ENCODE results near the gene PIEZO1.
A peak's percentile ranks its signal among the peaks of the same experiment; 100 is the strongest.

PIEZO1 gene

GRCh38 chr16:88817785-88818574 lies 33.0 kb upstream of the PIEZO1 start:
- DNase-seq (ENCODE audit: low read depth): no peak

- no peak for DNase-seq (ENCODE audit: low read depth)
These were observed 31.9 kb upstream of the PIEZO1 start for GRCh38 chr16:88816736-88817535.

- DNase-seq (ENCODE audit: low read depth): no peak
These were observed 31.0 kb upstream of the PIEZO1 start for GRCh38 chr16:88815901-88816589.

GRCh38 chr16:88815227-88815626 lies 30.2 kb upstream of the PIEZO1 start:
- DNase-seq (ENCODE audit: low read depth): no peak

GRCh38 chr16:88814144-88814502 lies 29.1 kb upstream of the PIEZO1 start:
- DNase-seq (ENCODE audit: low read depth): no peak

DNA sequence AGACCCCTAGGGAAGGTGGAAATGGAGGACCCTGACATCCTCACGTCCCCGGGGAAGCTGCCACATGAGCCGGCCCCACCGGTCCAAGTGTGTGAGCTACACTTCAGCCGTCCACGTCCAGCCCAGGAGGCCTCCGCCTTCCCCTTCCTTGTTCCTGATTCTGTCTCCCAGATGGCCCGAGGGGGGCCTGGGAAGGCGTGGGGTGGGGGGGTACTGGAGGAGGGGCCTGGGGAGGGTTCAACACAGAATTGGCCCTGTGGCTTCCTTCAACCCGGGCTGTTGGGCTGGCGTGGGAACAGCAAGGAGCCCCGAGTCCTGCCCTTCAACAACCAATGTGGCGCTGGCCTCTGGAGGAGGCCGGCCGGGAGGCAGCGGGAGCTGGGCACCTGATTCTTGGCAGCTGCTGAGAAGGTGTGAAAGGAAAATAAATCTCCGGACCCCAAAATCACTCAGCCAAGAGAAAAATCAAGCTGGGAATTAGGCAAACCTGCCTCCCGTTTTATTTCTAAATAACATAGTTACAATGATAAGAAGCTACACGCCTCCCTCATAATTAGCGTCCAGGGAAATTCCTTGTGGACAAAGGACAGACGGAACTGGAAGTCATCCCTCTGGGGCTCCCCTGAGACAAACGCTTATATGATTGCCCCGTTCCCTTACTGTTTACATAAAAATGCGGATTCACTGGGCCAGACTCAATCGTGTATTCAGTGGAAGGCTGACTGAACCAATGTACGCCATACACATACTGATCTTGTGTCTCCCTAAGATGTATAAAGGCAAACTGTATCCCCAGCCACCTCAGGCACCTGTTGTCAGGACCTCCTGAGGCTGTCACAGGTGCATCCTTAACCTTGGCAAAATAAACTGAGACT lies 28.5 kb upstream of the PIEZO1 start:
- no peak for DNase-seq (ENCODE audit: low read depth)

GRCh38 chr16:88812513-88813268 lies 27.7 kb upstream of the PIEZO1 start:
- no peak for DNase-seq (ENCODE audit: low read depth)

- DNase-seq (ENCODE audit: low read depth): peak; percentile 97
These were observed 26.9 kb upstream of the PIEZO1 start, which contains the start of gene APRT for GRCh38 chr16:88811769-88812512. Gene APRT, minus strand, starts transcription at chr16:88811928. Its CDS starts 29 bp downstream, at chr16:88811899.

- DNase-seq (ENCODE audit: low read depth): peak; percentile 44
These were observed 26.1 kb upstream of the PIEZO1 start for GRCh38 chr16:88810912-88811768.

DNA sequence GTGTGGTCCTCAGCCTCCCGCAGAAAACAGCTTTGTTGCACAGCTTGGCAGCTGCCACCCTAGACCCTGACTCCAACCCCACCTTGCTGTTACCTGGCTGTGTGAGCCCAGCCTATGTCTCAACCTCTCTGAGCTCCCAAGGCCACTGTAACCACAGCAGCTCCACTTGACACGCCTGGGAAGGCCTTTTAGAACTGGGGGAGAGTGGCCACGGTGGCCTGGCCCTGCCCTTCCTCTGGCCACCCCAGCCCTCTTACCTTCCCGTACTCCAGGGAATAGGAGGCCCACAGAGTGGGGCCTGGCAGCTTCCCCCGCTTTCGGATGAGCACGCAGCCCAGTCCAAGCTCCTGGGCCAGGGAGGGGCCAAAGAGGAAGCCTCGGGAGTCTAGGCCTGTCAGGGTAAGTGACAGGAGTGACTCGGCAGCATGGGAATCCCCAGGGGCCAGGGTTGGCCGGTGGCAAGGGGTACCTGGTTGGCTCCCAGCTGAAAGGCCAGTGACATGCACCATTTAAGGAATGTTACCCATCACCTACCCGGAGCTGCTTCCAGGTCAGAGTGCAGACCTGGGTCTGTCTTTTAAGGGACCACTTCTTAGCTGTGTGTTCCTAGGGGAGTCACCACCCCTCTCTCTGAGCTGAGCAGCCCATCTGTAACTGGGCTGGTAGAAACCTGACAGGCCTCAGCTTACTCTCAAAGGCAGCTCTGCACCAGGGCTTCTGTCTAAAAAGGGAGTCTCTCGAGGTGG lies 25.3 kb upstream of the PIEZO1 start:
- no peak for DNase-seq (ENCODE audit: low read depth)

GRCh38 chr16:88809676-88810165 lies 24.7 kb upstream of the PIEZO1 start:
- no peak for DNase-seq (ENCODE audit: low read depth)

GRCh38 chr16:88809068-88809675 lies 24.2 kb upstream of the PIEZO1 start:
- DNase-seq (ENCODE audit: low read depth): no peak

DNA sequence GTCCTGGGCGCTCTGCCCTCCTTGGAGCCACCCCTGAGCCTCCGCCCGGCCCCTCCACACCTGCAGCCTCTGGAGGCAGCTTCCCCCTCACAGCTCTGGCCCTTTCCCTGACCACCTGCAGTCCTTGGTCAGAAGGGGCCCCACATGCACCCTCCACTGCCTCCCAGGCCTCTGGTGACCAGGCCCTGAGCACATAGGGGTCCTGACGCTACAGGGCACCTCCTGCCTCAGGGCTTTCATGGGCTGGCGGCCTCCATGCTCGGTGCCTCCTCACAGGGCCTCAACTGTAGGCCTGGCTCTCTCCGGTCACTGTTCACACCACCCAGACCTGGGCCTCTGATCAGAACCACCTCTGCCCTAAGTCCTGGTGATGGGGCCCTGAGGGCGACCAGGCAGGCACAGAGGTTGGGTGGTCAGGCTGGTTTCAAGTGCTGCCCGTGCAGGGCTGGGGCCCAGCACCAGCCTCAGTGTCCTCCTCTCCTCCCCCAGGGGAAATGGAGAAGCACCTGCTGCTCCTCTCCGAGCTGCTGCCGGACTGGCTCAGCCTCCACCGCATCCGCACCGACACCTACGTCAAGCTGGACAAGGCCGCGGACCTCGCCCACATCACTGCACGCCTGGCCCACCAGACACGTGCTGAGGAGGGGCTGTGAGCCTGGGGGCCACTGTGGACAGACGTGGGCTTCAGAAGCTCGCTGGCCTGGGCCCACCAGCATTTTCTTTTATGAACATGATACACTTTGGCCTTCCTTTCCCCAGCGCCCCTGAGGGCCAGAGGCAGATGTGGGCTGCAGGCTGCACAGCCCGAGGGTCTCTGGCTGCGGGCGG lies 22.8 kb upstream of the PIEZO1 start:
- DNase-seq (ENCODE audit: low read depth): no peak

DNA sequence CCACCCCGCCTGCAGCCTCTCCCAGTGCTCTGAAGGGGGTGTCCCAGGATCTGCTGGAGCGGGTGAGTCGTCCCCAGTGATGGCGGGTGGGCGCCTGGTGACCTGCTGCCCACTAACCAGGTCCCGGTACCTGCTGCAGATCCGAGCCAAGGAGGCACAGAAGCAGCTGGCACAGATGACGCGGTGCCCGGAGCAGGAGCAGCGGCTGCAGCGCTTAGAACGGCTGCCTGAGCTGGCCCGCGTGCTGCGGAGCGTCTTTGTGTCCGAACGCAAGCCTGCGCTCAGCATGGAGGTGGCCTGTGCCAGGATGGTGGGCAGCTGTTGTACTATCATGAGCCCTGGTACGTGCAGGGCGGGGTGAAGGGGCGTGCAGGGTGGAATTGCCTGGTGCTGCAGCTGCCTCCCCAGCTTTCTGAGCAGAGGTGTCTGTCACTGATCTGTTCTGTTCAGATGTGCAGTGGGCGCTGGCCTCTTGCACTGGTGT lies 22.2 kb upstream of the PIEZO1 start:
- no peak for DNase-seq (ENCODE audit: low read depth)

DNA sequence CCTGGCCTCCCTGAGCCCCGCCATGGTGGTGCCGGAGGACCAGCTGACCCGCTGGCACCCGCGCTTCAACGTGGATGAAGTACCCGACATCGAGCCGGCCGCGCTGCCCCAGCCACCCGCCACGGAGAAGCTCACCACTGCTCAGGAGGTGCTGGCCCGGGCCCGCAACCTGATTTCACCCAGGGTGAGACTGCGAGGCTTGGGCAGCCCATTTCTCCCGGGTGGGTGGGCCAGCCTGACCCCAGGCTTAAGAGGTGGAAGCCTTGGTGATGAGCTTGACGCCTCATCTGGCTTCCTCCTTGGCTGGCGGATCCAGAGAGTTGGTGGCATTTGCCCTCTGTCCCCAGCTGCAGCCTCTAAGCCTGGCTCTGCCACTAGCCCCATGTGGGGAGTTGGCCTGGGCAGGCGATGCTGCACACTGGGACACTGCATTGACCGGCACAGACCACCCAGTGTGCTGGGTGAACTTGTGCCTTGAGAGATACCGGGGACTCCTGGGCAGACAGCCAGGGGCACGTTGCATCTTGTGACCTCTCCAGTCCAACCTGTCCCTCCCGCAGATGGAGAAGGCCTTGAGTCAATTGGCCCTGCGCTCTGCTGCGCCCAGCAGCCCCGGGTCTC lies 21.6 kb upstream of the PIEZO1 start:
- DNase-seq (ENCODE audit: low read depth): no peak

GRCh38 chr16:88805887-88806393 lies 20.9 kb upstream of the PIEZO1 start:
- DNase-seq (ENCODE audit: low read depth): no peak

Measured in activated T-helper 1 cell treated with Interleukin-2 at 50 U/mL for 16 hours (primary cell).